GM21423 (cell line): ENCODE measurements around the gene FBXO24.
A peak's percentile ranks its signal among the peaks of the same experiment; 100 is the strongest.

Source experiments
- ATAC-seq: cut with Tn5 transposase; IDR thresholded peaks from one replicate; pipeline ENCODE4 v1.9.1; 2021; ENCODE audit warnings: mild to moderate bottlenecking, moderate library complexity; ENCODE audit not compliant: unreplicated experiment

The FBXO24 gene

GRCh38 chr7:100573691-100574361 is 12.3 kb upstream of the FBXO24 start, which contains the start of gene SAP25:
SAP25 (minus strand) TSS chr7:100573900; CDS start chr7:100573742, 158 bp downstream.
- ATAC-seq: no peak

DNA sequence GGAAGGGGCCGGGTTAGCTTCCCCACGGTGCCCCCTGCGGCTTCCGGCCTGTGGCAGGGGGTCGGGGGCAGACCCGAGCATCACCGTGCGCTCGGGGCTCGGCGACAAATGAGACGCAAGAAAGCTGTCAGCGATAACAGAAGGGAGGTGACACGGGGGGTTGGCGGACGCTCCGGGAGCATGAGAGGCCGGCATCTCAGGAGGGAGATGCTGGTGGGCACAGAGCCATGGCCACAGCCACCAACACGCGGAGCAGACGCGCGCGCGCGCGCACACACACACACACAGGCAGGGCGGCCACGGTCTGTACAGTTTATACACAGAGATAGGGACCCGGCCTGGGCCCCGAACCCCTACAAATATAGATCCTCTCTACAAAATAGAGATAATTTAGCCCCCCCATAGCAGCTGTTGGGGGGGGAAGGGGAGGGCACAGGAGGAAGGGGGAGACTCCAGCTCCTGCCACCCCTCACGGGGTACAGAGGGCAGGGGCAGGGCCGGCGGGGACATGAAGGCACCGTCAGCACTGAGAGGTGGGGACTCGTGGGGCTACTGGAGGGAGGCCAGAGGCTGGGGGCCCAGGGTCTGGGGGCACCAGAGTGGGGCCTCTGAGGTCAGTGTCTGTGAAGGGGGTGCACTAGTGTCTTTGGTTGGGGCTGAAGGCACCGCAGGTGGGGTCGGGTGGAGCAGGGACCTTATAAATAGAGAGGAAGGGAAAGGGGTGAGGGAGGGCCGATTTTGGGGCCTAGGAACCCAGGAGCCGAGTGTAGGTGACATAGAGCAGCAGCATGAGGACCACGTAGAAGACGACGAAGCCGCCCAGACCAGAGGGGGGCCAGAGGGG is 11.5 kb upstream of the FBXO24 start:
- ATAC-seq: no peak

- no peak for ATAC-seq
Observed at GRCh38 chr7:100575206-100575631, 10.9 kb upstream of the FBXO24 start.

GRCh38 chr7:100575746-100576383 is 10.3 kb upstream of the FBXO24 start:
- no peak for ATAC-seq

DNA sequence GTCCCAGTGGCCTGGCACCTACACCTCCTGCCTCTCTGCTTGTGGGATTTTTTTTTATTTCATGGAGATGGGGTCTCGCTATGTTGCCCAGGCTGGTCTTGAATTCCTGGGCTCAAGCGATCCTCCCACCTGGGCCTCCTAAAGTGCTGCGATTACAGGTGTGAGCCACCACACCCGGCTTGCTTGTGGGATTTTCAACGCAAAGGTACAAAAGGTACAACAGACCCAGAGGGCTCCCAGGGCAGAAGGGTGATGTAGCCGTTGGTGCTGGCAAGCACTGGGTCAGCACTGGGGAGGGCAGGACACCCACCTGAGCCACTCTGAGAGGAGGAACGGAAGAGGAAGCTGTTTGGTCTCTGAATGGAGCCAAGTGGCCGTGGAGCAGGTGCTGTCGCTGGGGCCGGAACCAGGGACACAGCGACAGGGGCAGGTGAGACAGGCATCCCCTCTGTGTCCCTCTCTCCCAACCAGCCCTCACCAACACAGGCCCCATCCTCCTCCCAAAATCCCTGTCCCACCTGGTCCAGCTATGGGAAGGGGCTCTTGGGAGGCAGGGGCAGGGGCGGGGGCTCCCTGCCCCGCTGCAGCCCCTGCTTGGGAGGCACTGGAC is 9.6 kb upstream of the FBXO24 start:
- ATAC-seq: no peak

DNA sequence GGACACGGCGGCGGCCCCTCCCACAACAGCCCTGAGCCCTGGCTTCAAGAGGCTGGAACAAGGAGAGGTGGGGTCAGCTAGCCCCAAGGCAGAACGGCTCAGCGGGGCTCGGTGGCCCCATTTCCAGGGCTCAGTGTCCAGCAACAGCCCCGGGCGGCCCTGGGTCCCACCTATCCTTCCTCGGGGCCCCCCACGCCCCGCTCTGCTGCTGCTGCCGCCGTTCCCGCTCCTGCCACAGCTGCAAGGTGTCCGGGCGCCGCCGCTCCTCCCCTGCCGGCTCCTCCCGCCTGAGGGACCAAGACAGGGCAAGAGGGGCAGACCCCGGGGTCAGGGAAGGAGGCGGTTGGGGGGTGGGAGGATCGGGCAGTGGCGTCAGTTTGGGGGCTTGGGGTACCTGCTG is 9.0 kb upstream of the FBXO24 start:
- no peak for ATAC-seq

DNA sequence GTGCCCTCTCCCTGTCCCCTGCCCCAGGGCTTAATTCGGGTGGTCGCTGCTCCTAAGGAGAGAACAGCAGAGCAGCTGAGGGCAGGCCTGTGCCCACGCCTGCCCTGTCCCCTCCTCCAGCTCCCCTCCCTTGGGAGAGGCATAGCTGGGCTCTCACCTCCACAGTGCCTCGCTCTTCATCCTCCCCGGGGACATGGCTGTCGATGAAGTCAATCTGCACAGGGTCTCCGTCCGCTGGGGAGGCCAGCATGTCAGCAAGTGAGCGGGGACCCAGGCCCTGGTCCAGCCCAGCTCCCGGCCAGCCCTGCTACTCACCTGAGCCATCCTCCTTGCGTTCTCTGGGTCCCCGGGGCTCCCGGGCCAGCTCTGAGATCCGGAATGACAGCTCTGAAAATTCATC is 8.6 kb upstream of the FBXO24 start:
- no peak for ATAC-seq

DNA sequence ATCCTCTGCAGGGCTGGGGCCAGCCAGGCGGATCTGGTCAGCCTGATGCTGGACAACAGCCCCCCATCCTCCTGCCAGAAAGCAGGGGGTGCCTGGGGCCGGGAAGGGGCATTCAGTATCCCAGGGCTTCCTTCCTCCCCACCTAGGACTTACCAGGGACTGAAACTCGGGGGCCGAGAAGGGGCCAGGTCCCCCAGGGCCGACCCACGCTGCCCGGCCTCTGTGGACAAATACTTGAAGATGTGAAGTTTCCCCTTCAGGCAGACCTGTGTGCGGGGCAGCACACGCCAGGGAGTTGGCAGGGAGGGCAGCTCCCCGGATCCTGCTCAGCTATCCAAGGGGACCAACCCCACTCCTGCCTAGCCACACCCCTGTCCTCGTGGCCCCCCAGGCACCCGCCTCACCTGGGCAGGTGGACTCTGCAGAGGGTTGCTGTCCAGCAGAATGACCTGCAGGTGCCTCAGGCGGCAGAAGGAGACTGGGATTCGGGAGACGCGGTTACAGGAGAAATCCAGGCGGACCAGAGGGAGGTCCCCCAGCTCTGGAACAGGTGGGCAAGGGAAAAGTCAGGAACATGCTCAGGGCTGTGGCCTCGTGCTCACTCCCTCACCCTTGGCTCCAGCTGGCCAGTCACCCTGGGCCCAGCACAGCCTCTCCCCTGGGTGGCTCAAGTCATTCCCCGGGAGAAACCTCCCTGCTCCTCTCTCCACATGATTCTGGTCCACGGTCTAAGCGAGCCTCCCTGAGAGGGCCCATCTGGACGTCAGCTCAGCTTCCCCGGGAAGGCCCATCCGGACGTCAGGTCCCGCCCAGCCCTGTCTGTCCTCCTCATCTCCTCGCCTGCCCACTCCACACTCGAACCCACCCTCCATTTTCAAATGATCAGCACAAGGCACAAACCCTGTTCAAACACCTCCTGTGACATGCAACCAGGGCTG is 7.6 kb upstream of the FBXO24 start:
- ATAC-seq: no peak

DNA sequence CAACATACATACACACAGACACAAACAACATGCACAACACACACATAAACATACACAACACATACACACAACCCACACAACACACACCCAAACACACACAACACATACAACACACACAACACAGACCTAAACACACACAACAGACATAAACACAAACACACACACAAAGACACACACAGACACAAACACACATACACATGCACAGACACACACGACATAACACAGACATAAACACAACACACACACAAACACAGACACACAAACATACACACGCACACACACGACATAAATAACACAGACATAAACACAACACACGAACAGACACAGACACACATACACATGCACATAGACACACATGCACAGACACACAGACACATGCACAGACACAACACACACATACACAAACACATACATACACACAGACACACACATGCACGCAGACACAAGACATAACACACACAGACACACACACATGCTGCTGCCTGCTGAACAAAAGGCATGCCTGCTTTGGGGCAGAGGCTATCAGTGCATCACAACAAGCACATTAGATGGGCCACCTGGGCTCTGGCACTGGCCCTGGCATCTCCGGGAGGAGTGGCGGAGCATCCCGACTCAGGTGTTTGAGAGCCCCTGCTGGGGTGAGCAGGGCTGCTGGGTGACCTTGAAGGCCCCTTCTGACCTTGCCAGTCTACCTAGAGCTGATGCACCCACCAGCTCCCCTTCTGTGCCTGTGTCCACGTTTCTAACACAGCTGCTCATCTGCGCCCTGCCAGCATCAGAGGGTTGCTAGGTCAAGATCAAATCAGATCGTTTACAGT is 5.5 kb upstream of the FBXO24 start:
- no peak for ATAC-seq

GRCh38 chr7:100582041-100582579 is 4.0 kb upstream of the FBXO24 start:
- no peak for ATAC-seq

- no peak for ATAC-seq
Observed at GRCh38 chr7:100582650-100583049, 3.5 kb upstream of the FBXO24 start.

DNA sequence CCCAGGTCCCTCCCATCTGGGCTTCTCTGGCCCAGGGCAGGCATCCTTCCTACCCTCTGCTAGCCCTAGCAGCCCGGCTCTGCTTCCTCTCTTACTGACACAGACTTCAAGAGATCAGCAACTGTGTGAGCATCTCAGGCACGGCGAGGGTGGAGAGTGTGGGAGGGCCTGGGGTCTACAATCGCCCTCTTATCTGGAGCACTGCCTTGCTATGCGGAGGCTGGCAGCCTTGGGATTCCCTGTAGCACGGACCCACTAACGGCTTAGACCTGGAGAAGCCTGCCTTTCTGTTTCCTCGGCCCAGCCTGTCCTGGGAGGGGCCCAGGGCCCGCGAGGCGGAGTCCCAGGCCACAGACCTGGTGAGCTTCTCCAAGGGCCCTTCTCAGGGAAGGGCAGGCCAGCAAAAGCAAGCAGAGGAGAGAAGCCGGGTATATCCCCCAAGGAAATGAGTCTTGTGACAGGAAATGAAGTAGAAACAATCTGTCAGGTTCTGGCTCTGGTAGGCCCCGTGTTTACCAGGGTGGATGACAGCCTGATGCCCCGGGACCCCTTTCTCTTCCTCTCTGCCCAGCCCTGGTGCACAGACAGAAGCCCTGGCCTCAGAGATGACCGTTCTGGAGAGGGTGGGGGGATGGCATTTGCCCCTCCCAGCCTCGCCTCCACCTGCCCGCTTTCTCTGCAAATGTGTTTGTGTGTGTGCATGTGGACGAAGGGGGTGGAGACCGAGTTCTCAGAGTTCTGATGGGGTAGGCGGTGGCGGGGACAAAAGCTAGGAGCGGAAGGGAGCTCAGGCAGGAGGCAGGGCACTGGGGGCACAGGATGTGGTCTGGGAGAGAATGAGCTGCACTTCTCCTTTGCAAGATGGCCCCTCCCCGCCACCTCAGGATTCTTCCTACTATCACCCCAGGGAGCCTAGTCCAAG is 2.7 kb upstream of the FBXO24 start:
- no peak for ATAC-seq

- no peak for ATAC-seq
Observed at GRCh38 chr7:100584054-100584682, 2.0 kb upstream of the FBXO24 start.

- no peak for ATAC-seq
Observed at GRCh38 chr7:100584683-100585510, 1.2 kb upstream of the FBXO24 start.

GRCh38 chr7:100585511-100586265 is 440 bp upstream of the FBXO24 start, which contains the start of gene LRCH4:
LRCH4 (minus strand) TSS chr7:100586129; CDS start chr7:100586100, 29 bp downstream.
- peak; percentile 29 for ATAC-seq

DNA sequence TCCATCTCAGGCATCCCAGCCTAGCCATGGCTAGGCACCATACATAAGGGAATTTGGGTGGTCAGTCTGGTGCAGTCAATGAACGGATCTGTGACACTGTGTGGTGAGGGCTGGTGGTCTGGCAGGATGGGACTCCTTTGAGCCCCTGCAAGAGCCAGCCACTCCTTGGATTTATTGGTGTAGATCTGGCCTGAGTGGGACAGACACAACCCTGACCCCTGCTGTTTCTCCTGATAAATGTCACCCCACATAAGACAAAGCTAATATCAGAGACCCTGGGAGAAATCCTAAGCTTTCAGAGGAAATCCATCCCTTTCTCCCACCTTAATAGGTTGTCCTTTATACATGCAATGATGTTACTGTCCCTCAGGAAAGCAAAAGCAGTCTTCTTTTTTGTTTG is 2.3 kb downstream of the FBXO24 start:
- ATAC-seq: no peak
